HG03575 (cell line): ENCODE data around the gene KLHL26.
"Not testable (repeated sequence)": the region's sequence is repeated elsewhere in the genome, so short reads cannot be mapped to it uniquely, and the experiment has no call there.

Experiments used
- ATAC-seq: cut with Tn5 transposase; IDR thresholded peaks from one replicate; pipeline ENCODE4 v1.9.1; 2021; ENCODE audit not compliant: unreplicated experiment, insufficient number of reproducible peaks, low FRiP score; ENCODE audit errors: extremely low read depth

Gene KLHL26

DNA sequence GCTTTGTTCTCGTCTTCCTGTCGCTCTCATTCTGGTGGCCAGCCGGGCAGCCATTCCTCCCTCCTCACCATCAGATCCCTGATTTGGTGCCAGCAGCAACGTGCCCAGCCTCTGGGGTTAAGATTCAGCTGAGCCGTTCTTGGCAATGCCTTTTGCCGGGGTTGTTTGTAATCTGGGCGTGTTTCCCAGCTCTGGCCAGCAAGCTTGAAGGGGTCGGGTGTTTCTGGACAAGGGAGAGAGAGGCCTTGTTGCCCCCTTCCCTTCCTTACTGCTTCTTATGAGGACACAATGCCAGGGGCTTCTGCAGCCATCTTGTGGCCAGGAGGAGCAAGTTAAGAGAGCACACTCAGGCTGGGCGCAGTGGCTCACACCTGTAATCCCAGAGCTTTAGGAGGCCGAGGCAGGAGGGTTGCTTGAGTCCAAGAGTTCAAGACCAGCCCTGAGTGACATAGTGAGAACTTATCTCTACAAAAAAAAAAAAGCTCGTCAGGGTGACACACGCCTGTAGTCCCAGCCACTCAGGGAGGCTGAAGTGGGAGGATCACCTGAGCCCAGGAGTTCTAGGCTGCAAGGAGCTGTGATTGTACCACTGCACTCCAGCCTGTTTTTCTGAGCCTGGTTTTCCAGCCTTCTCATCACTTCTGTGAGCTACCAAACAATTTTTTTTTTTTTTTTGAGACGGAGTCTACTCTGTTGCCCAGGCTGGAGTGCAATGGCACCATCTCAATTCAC, 35.9 kb downstream of the KLHL26 start:
- no peak for ATAC-seq

DNA sequence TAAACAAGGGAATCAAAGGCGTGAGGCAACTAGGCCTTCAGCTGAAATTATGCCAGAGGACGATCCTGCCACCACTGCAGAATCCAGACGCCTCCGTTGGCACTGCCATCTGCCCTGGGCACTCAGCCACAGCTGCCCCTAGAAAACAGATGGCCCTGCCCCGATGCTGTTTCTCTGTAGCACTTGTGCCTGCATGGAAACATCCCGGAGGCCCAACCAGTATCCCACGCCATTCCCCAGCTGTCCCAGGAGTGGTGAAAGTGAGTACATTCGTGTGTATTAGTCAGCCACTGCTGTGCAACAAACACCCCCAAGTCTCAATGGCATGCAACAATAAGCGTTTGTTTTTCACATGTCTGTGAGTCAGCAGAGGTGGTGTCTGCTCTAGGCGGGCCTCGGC, 37.8 kb downstream of the KLHL26 start:
- ATAC-seq: no peak

DNA sequence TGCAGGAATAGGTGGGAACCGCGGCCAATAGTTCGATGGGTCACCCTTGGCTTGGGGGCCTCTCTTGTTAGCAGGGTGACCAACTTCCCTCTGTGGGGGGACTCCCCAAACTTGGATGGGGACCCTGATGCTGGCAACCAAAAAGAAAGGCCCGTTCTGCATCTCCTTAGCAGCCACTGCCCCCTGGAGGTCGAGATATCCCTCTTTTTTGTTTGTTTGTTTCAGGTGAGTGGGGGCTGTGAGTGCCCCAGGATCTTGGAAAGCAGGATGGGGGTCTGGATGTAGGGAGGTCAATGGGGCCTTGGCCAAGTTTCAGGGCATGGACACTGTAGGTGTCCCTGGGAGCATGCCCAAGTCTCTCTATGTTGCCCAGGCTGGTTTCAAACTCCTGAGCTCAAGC, 39.0 kb downstream of the KLHL26 start:
- ATAC-seq: no peak

DNA sequence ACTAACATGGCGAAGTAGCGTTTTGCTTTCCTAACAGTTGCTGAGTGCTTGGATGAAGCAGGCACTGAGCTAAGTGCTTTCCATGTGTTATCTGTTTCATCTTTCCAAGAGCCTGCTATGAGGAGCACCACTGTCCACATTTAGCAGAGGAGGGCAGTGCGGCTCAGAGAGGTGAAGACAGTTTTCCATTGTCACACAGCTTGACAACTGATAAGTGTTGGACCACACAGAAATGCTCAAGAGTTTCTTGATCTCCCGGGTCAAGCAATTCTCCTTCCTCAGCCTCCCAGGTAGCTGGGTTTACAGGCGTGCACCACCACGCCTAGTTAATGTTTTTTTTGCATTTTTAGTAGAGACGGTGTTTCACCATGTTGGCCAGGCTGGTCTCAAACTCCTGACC, 39.9 kb downstream of the KLHL26 start:
- no peak for ATAC-seq

DNA sequence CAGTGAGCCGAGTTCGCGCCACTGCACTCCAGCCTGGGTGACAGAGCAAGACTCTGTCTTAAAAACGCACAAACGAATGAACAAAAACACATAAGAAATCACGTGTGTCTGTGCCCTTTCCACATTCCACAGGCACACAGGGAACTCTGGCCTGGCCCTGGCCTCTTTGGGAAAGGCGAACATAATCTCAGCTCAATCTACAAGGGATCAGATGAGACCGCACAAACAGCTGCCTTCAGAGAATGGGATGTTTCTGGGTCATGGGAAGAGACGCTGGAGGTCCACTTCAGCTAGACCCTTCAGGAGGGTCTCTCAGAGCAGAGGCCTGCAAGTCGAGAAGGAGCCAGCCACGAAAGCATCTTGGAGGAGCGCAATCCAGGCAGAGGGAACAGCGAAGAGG, 40.3 kb downstream of the KLHL26 start:
- ATAC-seq: no peak

DNA sequence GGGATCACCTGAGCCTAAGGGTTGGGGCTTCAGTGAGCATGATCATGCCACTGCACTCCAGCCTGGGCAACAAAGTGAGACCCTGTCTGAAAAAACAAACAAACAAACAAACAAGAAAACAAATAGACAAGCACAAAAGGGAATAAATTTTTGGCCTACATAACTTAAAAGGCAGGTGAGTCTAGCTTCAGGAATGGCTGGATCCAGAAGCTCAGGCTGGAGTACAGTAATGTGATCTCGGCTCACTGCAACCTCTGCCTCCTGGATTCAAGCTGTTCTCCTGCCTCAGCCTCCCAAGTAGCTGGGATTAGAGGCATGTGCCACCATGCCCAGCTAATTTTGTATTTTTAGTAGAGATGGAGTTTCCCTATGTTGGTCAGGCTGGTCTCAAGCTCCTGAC, 43.3 kb downstream of the KLHL26 start:
- ATAC-seq: not testable (repeated sequence)

DNA sequence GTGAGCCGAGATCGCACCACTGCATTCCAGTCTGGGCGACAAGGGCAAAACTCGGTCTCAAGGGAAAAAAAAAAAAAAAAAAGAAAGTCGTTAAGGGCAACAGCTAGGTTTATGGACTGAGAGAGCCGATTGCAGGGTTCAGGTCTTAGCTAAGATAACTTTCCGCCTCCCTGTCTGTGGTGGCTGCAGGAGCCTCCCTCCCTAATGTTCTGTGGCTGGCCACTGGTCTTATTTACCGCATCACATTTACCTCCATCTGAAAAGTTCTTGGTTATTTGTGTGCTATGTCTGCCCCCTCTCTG, 45.9 kb downstream of the KLHL26 start:
- ATAC-seq: no peak

DNA sequence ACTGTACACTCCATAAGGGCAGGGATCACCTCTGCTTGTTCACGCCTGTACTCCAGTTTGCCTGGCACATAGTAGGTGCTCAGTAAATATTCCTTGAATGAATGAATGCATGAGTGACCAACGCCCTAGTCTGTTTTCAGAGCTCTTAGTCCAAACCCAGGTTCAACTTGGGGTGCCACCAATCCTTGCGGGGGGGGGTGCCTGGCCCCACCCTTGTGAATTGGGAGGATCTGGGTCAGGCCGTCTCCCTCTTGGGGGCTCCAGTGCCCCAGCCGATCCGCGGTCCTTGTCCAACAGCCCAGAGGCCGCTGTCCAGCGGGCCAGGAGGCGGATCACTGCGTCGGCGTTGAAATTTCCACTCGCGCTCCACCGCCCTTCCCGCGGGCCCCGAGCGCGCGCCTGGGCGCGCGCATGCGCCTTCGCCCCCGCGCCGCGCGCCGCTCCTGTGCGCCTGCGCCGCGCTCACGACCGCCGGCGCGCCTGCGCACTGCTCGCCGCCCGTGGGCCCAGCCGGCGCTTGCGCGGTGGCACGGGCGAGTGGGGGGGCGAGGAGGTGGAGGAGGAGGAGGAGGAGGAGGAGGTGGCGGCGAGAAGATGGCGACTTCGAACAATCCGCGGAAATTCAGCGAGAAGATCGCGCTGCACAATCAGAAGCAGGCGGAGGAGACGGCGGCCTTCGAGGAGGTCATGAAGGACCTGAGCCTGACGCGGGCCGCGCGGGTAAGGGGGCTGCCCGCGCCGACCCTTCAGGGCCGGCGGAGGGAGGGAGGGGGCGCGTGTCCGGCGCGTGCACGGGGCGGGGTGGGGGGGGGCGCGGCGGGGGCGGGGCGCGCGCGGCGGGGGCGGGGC, 46.5 kb downstream of the KLHL26 start, which contains the start of gene CRTC1:
TSS of gene CRTC1 (plus strand) at position 572 of the 849 bp plus-strand sequence. CDS start at position 595, 23 bp downstream.
- ATAC-seq: no peak

DNA sequence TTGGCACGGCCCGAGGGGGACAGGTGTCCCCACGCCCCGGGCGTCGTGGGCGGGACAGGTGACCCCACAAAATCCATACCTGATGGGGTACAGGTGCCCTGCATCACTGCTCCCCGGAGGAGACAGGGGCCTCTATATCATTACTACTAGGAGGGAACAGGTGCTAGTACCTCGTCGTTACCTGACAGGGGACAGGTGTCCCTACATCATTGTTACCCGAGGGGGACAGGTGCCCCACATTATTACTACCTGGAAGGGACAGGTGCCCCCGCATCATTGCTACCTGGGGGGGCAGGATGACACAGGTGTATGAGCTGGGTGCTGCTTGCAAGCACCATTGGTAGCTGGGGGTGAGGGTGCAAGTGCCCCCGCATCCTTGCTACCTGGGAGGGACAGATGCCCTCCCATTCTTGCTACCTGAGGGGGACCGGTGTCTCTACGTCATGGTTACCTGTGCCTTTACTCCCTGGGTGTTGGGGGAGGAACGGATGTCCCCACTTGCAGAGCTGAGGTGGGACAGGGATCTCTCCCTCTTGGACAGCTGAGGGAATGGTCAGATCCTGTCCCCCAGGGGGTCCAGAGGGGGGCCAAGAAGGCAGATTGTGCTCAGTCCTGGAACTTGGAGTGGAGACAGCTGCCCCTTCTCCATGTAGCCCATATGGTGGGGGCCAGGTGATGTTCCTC, 47.3 kb downstream of the KLHL26 start:
- ATAC-seq: no peak

DNA sequence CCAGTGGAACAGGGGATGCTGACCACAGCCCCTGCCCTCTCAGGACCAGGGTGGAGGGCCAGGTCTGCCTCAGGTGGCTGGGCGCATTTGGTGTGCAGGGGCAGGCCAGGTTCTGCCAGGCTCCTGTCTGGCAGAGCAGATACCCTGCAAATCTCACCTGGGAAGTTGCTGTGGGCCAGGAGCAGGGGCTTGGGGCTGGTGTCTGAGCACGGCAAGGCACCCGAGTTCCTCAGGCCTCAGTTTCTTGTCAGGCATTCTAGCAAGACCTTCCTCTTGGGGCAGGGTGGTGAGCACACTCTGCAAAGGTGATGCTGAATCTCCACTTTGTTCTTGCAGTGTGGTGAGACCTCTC, 47.8 kb downstream of the KLHL26 start:
- no peak for ATAC-seq

DNA sequence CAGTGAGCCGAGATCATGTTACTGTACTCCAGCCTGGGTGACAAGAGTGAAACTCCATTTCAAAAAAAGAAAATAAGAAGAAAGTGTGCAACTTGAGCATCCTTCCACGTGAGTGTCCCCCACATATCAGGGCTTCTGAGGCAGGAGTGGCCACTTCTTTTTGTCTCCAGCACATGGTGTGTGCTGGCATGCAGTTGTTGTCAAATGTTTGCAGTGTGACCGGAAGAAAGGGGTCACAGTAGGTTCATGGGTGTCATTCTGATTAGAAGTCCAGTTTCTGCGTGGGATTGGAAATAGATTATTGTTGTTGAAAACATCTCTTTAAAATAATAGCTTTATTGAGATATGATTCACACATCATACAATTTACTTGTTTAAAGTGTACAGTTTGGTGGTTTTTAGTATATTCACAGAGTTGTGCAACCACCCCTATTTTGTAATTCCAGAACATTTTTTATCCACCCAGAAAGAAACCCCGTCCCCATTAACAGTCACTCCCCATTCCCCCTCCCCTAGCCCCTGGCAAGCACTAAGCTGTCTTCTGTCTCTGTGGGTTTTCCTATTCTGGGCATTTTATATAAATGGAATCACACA, 48.9 kb downstream of the KLHL26 start:
- no peak for ATAC-seq

DNA sequence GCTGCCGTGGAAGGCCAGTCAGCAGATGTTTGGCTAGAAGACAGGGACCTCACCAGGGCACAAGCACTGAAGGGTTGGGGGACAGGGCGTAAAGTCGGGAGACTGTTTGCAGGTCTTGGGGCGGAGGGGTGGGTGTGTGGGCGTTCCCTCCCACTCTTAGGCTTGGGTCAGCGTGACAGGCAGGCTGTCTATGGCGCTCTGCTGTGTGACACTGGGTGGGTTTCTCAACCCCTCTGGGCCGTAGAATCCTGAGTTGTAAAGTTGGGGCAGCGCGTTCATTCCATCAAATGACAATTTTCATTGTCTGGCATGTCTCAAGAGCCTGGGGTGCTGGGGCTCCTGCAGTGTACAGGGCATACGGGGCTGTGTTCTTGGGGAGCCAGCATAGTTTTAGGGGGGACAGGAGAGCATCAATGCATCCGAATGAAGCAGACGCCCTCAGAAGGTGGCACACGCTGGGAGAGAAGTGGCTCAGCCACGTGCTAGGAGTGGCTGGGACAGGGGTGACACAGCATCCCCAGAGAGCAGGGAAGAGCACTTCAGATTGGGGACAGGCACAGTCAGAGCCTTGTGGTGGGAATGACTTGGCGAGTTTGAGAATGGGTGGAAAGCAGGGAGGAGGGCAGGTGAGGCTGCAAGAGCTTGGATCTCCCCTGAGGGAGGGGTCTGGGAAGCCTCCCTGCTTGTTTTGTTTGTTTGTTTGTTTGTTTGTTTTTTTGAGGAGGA, 51.1 kb downstream of the KLHL26 start:
- ATAC-seq: no peak

DNA sequence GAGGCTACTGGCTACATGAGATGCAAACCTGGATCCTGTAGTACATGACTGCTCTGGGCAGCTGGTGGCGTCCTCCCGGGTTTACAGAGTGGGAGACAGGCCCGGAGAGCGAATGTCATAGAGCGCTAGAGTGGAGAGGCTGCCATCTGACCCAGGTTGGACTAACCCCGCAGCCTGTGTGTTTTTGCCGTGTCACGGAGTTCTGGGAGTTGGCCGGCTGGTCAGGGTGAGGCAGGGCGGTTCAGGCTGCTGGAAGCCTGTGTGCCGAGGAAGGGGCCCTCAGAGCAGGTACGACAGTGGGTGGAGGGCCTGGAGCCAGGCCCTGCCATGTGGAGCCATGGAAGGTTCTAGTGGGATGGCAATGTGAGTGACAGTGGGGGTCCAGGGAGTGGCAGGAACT, 59.2 kb downstream of the KLHL26 start:
- ATAC-seq: no peak

DNA sequence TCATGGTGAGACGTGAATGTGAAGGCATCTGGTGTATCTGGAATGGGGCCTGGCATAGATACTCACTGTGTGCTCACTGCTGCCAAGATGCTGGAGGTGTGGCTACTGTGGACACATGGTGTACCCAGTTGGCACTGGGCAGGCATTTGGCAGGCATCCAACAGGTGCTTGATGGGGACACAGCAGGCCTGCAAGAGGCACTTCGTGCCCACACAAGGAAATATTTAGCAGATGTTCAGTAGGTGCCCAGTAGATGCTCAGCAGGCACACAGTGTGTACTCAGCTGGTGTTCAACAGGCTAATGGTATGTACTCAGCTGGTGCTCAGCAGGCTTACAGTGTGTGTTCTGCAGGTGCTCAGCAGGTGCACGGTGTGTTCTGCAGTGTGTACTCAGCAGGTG, 60.9 kb downstream of the KLHL26 start:
- ATAC-seq: no peak

DNA sequence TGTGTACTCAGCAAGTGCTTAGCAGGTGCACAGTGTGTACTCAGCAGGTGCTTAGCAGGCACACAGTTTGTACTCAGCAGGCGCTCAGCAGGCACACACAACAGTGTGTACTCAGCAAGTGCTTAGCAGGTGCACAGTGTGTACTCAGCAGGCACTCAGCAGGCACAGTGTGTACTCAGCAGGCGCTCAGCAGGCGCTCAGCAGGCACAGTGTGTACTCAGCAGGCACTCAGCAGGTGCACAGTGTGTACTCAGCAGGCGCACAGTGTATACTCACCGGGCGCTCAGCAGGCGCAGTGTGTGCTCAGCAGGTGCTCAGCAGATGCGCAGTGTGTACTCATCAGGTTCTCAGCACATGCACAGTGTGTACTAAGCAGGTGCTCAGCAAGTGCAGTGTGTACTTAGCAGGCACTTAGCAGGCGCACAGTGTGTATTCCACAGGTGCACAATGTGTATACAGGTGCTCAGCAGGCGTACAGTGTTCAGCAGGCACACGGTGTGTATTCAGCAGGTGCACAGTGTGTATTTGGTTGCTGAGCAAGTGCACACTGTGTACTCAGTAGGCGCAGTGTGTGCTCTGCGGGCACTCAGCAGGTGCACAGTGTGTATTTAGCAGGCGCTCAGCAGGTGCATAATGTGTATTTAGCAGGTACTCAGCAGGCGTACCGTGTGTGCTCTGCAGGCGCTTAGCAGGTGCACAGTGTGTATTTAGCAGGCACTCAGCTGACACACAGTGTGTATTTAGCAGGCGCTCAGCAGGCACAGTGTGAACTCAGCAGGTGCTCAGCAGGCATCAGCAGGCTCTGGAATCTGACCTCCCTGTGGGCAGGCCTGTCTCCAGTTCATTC, 61.7 kb downstream of the KLHL26 start:
- ATAC-seq: no peak

DNA sequence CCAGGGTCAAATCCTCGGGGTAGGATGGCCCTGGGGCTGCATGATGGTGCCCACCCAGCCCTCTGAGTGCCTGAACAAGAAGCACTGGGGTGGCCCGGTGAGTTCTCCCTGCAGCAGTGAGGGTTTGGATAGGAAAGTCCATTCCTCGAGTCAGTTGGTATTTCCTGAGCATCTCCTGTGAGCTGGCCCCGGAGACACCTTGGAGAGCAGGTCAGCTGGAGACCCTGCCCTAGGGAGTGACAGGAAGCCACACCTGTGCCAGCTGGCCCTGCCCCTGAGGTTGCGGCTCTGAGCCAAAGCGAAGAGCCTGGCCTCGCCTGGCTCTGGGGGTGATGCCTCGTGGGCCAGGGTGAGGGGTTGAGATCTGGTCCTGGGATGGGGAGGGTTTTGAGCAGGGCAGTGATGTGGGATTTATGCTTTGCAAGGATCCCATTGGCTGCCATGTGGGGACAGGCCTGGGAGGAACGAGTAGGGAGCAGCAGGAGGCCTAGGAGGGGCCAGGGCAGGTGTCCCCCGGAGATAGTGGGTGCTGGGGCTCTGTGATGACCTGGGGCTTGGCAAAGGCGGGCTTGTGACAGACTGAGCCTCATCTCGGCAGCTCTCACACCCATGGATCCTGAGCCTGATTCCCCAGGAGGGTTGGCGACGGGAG, 62.7 kb downstream of the KLHL26 start:
- ATAC-seq: no peak

DNA sequence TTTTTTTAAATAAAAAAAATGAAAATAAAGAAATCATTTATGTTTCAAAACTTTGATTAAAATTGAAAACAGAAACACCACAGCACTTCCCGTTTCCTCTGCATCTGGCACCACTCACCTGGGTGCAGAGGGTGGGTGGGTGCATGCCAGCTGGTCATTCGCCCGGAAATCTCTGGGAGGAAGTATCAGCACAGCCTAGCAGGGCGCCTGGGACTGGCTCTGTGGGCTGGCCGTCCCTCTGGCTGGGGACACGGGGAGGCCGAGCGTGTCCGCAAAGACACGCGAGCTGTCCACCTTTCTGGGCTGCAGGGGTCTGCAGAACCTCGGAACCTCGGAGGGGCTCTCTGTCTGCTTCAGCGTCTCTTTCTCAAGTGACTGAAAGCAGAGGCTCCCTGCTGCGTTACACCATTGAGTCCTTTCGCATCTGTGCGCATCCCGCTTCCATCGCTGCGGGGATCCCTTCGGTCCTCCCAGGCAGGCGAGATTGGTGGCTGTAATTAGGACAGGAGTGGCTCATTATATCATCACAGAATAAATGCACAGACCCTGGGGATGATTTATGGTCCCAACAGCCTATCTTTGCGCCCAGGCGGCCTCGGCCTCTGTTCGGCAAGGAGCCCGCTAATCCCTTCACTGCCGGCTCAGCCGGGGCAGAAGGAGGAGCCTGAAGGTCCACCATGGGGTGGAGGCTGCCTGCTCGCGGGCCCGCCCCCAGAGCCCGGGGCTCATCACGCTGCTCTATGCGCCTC, 63.8 kb downstream of the KLHL26 start:
- ATAC-seq: no peak
